Astrocyte (in vitro differentiated cells and primary cell): ENCODE data around the gene IL9R. TPM values are rescaled to one million over a fixed set of nuclear protein-coding genes. Genes with fewer than 3 reads are reported as not detected.
"Not testable (repeated sequence)": the region's sequence is repeated elsewhere in the genome, so short reads cannot be mapped to it uniquely, and the experiment has no call there.

Experiments used
- DNase-seq: peaks from one replicate; pipeline ENCODE4 v3.0.0-alpha.2; 2010; ENCODE audit warnings: low read depth
- FAIRE-seq: peaks from 2 replicates; lab custom pipeline; 2011; peaks lifted over from hg19 to GRCh38; lab: Jason Lieb, UNC
- H2AFZ ChIP-seq: 2 replicates; pipeline ENCODE4 v1.6.0; 2012; ENCODE audit warnings: low read depth, low read length, inconsistent platforms
- H3K27ac ChIP-seq: 2 replicates; pipeline ENCODE4 v1.5.1; 2011; ENCODE audit warnings: low read depth, low read length, inconsistent platforms
- H3K27me3 ChIP-seq: 2 replicates; pipeline ENCODE4 v1.6.0; 2011; ENCODE audit warnings: low read length, inconsistent platforms; ENCODE audit not compliant: insufficient read depth
- H3K36me3 ChIP-seq: 2 replicates; pipeline ENCODE4 v1.5.1; 2011; ENCODE audit warnings: low read length, inconsistent platforms; ENCODE audit not compliant: insufficient read depth
- H3K4me1 ChIP-seq: 2 replicates; pipeline ENCODE4 v1.5.1; 2011; ENCODE audit warnings: low read length, inconsistent platforms; ENCODE audit not compliant: insufficient read depth
- H3K4me2 ChIP-seq: 2 replicates; pipeline ENCODE4 v1.6.0; 2012; ENCODE audit warnings: low read length, inconsistent platforms
- H3K4me3 ChIP-seq: 2 replicates; pipeline ENCODE4 v1.5.1; 2011; ENCODE audit warnings: low read depth, mild to moderate bottlenecking, low read length, inconsistent platforms; ENCODE audit not compliant: insufficient read depth
- H3K79me2 ChIP-seq: 2 replicates; pipeline ENCODE4 v1.6.0; 2012; ENCODE audit warnings: mild to moderate bottlenecking, low read length, inconsistent platforms; ENCODE audit not compliant: insufficient read depth
- H3K9ac ChIP-seq: 2 replicates; pipeline ENCODE4 v1.6.0; 2012; ENCODE audit warnings: mild to moderate bottlenecking, low read length, inconsistent platforms
- H3K9me3 ChIP-seq: 2 replicates; pipeline ENCODE4 v1.5.1; 2012; ENCODE audit warnings: low read depth, mild to moderate bottlenecking, low read length, inconsistent platforms; ENCODE audit not compliant: insufficient read depth
- H4K20me1 ChIP-seq: 2 replicates; pipeline ENCODE4 v1.6.0; 2012; ENCODE audit warnings: low read length, inconsistent platforms; ENCODE audit not compliant: insufficient read depth
- H3K27ac Mint-ChIP-seq: one replicate; pipeline ENCODE4 v1.8.0; 2021; ENCODE audit warnings: mild to moderate bottlenecking, mixed read lengths; ENCODE audit not compliant: unreplicated experiment
- H3K27me3 Mint-ChIP-seq: one replicate; pipeline ENCODE4 v1.8.0; 2021; ENCODE audit warnings: low read depth, mixed read lengths; ENCODE audit not compliant: unreplicated experiment
- H3K36me3 Mint-ChIP-seq: one replicate; pipeline ENCODE4 v1.8.0; 2021; ENCODE audit warnings: low read depth, mixed read lengths; ENCODE audit not compliant: unreplicated experiment
- H3K4me1 Mint-ChIP-seq: one replicate; pipeline ENCODE4 v1.8.0; 2021; ENCODE audit warnings: low read depth, mixed read lengths; ENCODE audit not compliant: unreplicated experiment
- H3K4me3 Mint-ChIP-seq: one replicate; pipeline ENCODE4 v1.8.0; 2021; ENCODE audit warnings: mild to moderate bottlenecking, moderate library complexity, mixed read lengths; ENCODE audit not compliant: unreplicated experiment
- H3K9me3 Mint-ChIP-seq: one replicate; pipeline ENCODE4 v1.8.0; 2021; ENCODE audit warnings: mild to moderate bottlenecking, mixed read lengths; ENCODE audit not compliant: unreplicated experiment
- total RNA-seq: library from RNA; stranded (reverse); gene quantifications from 2 replicates; pipeline ENCODE4 v1.2.1, GENCODE V29; 2021

IL9R gene
- total RNA-seq, 1 donor from 2014 or later: not detected

DNA sequence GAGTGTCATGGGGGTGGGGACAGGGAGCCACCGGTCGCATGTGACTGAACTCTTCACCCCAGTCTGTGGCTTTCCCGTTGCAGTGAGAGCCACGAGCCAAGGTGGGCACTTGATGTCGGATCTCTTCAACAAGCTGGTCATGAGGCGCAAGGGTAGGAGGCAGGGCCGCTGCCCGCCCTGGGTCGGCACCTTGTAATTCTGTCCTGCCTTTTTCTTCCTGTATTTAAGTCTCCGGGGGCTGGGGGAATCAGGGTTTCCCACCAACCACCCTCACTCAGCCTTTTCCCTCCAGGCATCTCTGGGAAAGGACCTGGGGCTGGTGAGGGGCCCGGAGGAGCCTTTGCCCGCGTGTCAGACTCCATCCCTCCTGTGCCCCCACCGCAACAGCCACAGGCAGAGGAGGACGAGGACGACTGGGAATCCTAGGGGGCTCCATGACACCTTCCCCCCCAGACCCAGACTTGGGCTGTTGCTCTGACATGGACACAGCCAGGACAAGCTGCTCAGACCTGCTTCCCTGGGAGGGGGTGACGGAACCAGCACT lies 27.5 kb downstream of the IL9R start:
- not testable (repeated sequence) for H3K4me3 Mint-ChIP-seq

DNA sequence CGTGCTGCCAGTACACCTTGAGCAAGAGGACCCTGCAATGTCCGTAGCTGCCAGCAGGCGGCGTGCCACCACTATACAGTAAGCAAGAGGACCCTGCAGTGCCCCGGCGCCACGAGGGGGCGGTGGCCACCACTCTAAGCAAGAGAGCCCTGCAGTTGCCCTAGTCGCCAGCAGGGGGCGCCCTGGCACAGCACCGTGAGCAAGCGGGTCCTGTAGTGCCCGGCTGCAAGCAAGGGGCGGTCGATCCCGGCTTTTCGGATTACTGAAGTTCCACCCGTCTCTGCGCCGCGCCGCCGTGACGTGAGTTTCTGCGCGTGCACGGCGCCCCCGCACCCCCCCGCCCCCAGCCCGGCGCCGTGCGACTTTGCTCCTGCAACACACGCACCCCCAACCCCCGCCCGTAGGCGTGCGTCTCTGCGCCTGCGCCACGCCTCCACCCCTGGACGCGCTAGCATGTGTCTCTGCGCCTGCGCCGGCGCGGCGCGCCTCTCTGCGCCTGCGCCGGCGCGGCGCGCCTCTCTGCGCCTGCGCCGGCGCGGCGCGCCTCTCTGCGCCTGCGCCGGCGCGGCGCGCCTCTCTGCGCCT lies 31.2 kb downstream of the IL9R start:
- H3K27me3 ChIP-seq, H3K9me3 Mint-ChIP-seq, H3K27ac ChIP-seq, H3K4me1 Mint-ChIP-seq, H3K4me3 ChIP-seq, H3K9ac ChIP-seq, H3K4me3 Mint-ChIP-seq, H3K79me2 ChIP-seq, H3K4me1 ChIP-seq, DNase-seq, H3K27ac Mint-ChIP-seq, H3K9me3 ChIP-seq, H3K4me2 ChIP-seq, FAIRE-seq, H4K20me1 ChIP-seq, H2AFZ ChIP-seq, H3K36me3 Mint-ChIP-seq, H3K36me3 ChIP-seq, H3K27me3 Mint-ChIP-seq: not testable (repeated sequence)

More for the DNA sequence above, 27.5 kb downstream of the IL9R start:
- H2AFZ ChIP-seq, H3K36me3 Mint-ChIP-seq, H3K9me3 ChIP-seq, DNase-seq, H3K4me3 ChIP-seq, H3K4me1 Mint-ChIP-seq, H4K20me1 ChIP-seq, H3K79me2 ChIP-seq, H3K27me3 Mint-ChIP-seq, H3K36me3 ChIP-seq, H3K27ac ChIP-seq, H3K4me2 ChIP-seq, H3K27ac Mint-ChIP-seq, H3K9ac ChIP-seq, H3K4me1 ChIP-seq, H3K27me3 ChIP-seq, FAIRE-seq, H3K9me3 Mint-ChIP-seq: not testable (repeated sequence)

DNA sequence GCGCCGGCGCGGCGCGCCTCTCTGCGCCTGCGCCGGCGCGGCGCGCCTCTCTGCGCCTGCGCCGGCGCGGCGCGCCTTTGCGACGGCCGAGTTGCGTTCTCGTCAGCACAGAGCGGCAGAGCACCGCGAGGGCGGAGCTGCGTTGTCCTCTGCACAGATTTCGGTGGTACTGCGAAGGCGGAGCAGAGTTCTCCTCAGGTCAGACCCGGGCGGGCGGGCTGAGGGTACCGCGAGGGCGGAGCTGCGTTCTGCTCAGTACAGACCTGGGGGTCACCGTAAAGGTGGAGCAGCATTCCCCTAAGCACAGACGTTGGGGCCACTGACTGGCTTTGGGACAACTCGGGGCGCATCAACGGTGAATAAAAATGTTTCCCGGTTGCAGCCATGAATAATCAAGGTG lies 31.8 kb downstream of the IL9R start:
- H3K27ac ChIP-seq, H3K4me1 Mint-ChIP-seq, H3K36me3 ChIP-seq, H3K9me3 ChIP-seq, H3K9ac ChIP-seq, H3K27me3 ChIP-seq, H3K4me2 ChIP-seq, DNase-seq, H3K4me3 ChIP-seq, H4K20me1 ChIP-seq, H2AFZ ChIP-seq, H3K4me1 ChIP-seq, H3K9me3 Mint-ChIP-seq, FAIRE-seq, H3K27ac Mint-ChIP-seq, H3K36me3 Mint-ChIP-seq, H3K79me2 ChIP-seq, H3K27me3 Mint-ChIP-seq, H3K4me3 Mint-ChIP-seq: not testable (repeated sequence)

DNA sequence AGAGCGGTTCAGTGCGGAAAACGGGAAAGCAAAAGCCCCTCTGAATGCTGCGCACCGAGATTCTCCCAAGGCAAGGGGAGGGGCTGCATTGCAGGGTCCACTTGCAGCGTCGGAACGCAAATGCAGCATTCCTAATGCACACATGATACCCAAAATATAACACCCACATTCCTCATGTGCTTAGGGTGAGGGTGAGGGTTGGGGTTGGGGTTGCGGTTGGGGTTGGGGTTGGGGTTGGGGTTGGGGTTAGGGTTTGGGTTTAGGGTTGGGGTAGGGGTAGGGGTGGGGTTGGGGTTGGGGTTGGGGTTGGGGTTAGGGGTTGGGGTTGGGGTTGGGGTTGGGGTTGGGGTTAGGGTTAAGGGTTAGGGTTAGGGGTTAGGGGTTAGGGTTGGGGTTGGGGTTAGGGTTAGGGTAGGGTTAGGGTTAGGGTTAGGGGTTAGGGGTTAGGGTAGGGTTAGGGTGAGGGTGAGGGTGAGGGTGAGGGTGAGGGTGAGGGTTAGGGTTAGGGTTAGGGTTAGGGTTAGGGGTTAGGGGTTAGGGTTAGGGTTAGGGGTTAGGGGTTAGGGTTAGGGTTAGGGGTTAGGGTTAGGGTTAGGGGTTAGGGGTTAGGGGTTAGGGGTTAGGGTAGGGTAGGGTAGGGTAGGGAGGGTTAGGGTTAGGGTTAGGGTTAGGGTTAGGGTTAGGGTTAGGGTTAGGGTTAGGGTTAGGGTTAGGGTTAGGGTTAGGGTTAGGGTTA lies 32.4 kb downstream of the IL9R start:
- H2AFZ ChIP-seq, H3K9me3 Mint-ChIP-seq, H3K9me3 ChIP-seq, H4K20me1 ChIP-seq, H3K9ac ChIP-seq, H3K27me3 Mint-ChIP-seq, H3K36me3 Mint-ChIP-seq, H3K4me1 ChIP-seq, H3K36me3 ChIP-seq, H3K4me3 ChIP-seq, H3K4me1 Mint-ChIP-seq, H3K4me2 ChIP-seq, H3K27ac Mint-ChIP-seq, DNase-seq, FAIRE-seq, H3K27ac ChIP-seq, H3K4me3 Mint-ChIP-seq, H3K27me3 ChIP-seq, H3K79me2 ChIP-seq: not testable (repeated sequence)

DNA sequence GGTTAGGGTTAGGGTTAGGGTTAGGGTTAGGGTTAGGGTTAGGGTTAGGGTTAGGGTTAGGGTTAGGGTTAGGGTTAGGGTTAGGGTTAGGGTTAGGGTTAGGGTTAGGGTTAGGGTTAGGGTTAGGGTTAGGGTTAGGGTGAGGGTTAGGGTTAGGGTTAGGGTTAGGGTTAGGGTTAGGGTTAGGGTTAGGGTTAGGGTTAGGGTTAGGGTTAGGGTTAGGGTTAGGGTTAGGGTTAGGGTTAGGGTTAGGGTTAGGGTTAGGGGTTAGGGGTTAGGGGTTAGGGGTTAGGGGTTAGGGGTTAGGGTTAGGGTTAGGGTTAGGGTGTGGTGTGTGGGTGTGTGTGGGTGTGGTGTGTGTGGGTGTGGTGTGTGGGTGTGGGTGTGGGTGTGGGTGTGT lies 33.0 kb downstream of the IL9R start:
- not testable (repeated sequence) for H3K9ac ChIP-seq, H3K4me1 Mint-ChIP-seq, FAIRE-seq, H3K27ac ChIP-seq, H3K79me2 ChIP-seq, H3K27ac Mint-ChIP-seq, H2AFZ ChIP-seq, H3K36me3 Mint-ChIP-seq, H3K9me3 ChIP-seq, H4K20me1 ChIP-seq, H3K9me3 Mint-ChIP-seq, H3K36me3 ChIP-seq, H3K27me3 ChIP-seq, H3K27me3 Mint-ChIP-seq, H3K4me1 ChIP-seq, DNase-seq, H3K4me2 ChIP-seq, H3K4me3 Mint-ChIP-seq, H3K4me3 ChIP-seq
